SU-DHL-6 (cell line): ENCODE results near the gene PARVB.

Experiments
- H2AFZ ChIP-seq: fragments of 200-600 bp; sonication (generic); 2 replicates; pipeline ENCODE4 v1.6.1; 2014; ENCODE audit warnings: low read depth, mild to moderate bottlenecking, moderate library complexity, mixed read lengths, antibody characterized with exemption, low read length; ENCODE audit not compliant: severe bottlenecking
- H3F3A ChIP-seq: fragments of 200-600 bp; shearing (Covaris generic); 2 replicates; pipeline ENCODE4 v1.6.0; 2016; ENCODE audit warnings: antibody characterized with exemption, mild to moderate bottlenecking; ENCODE audit not compliant: insufficient read depth
- H3K27ac ChIP-seq: fragments of 200-600 bp; sonication (generic); 2 replicates; pipeline ENCODE4 v1.5.1; 2016; ENCODE audit warnings: low read depth, mild to moderate bottlenecking, low read length, moderate library complexity, mixed read lengths
- H3K27me3 ChIP-seq: fragments of 200-600 bp; sonication (generic), shearing (Covaris generic); 2 replicates; pipeline ENCODE4 v1.6.0; 2014; ENCODE audit warnings: mild to moderate bottlenecking, low read length
- H3K36me3 ChIP-seq: fragments of 200-600 bp; sonication (generic); 2 replicates; pipeline ENCODE4 v1.6.1; 2014; ENCODE audit warnings: mild to moderate bottlenecking, low read length, mixed read lengths
- H3K4me2 ChIP-seq: fragments of 300-600, 200-600 bp; shearing (Covaris generic), sonication (generic); 2 replicates; pipeline ENCODE4 v1.6.0; 2014; ENCODE audit warnings: low read length, low read depth, mild to moderate bottlenecking; ENCODE audit not compliant: poor library complexity, severe bottlenecking
- H3K4me3 ChIP-seq: fragments of 200-600 bp; sonication (generic); 2 replicates; pipeline ENCODE4 v1.5.1; 2014; ENCODE audit warnings: antibody characterized with exemption, low read length, mild to moderate bottlenecking, mixed read lengths; ENCODE audit not compliant: insufficient read depth, poor library complexity, severe bottlenecking
- H3K79me2 ChIP-seq: fragments of 200-600 bp; sonication (generic); 2 replicates; pipeline ENCODE4 v1.6.1; 2014; ENCODE audit warnings: mild to moderate bottlenecking, low read length, moderate library complexity; ENCODE audit not compliant: insufficient read depth
- H3K9ac ChIP-seq: fragments of 200-600 bp; sonication (generic); 2 replicates; pipeline ENCODE4 v1.7.0; 2014; ENCODE audit warnings: mild to moderate bottlenecking, low read length
- H3K9me2 ChIP-seq: fragments of 200-600 bp; sonication (generic); replicated peaks from 2 replicates; pipeline ENCODE4 v1.6.1; 2014; ENCODE audit warnings: low read length; ENCODE audit not compliant: insufficient read depth
- H3K9me3 ChIP-seq: fragments of 200-600 bp; sonication (generic); 2 replicates; pipeline ENCODE4 v1.6.1; 2014; ENCODE audit warnings: low read length, mixed read lengths; ENCODE audit not compliant: insufficient read depth
- H4K20me1 ChIP-seq: fragments of 200-600 bp; sonication (generic); 2 replicates; pipeline ENCODE4 v1.6.1; 2014; ENCODE audit warnings: low read depth, mild to moderate bottlenecking, antibody characterized with exemption, low read length, moderate library complexity, mixed read lengths
- EZH2phosphoT487 ChIP-seq: fragments of 200-600 bp; sonication (generic), shearing (Covaris generic); conservative IDR thresholded peaks from 2 replicates; pipeline ENCODE4 v1.6.1; 2018; ENCODE audit warnings: mild to moderate bottlenecking, antibody characterized with exemption, low read length, moderate library complexity, mixed read lengths
- TF ChIP-seq, protein P1 (sequence below): fragments of 200-600 bp; sonication (generic); IDR thresholded peaks from one replicate; pipeline ENCODE4 v1.5.1; 2017; ENCODE audit warnings: antibody characterized with exemption, mild to moderate bottlenecking, low read length, moderate library complexity; ENCODE audit not compliant: insufficient read depth, poor library complexity, severe bottlenecking

The PARVB gene

DNA sequence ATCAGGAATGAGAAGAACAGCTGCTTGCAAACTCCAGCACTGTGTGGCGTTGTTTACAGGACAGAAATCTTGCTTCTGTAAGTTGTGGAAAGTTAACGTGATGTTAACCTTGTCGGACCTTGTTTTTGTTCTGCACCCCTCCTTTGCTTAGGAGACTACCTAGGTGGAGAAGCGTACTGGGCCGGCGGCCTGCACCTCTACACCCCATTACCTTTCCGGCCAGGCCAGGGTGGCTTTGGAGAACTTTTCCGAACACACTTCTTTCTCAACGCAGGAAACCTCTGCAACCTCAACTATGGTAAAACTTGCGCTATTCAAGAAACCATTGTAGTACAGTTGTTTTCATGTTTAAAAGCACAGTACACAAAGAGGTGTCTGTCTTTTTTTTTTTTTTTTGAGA, 35.1 kb upstream of the PARVB start:
- H3K4me3 ChIP-seq: no peak overlapping the region
- no peaks in the 10 kb centered on the region for H3K9me3 ChIP-seq
- H2AFZ ChIP-seq: no peak overlapping the region
- no peak overlapping the region for H3K9ac ChIP-seq
- peaks cover 5% of the 10 kb centered on the region; the same call in 1 of the 2 replicates for H3K36me3 ChIP-seq
- TF ChIP-seq, protein P1, sequence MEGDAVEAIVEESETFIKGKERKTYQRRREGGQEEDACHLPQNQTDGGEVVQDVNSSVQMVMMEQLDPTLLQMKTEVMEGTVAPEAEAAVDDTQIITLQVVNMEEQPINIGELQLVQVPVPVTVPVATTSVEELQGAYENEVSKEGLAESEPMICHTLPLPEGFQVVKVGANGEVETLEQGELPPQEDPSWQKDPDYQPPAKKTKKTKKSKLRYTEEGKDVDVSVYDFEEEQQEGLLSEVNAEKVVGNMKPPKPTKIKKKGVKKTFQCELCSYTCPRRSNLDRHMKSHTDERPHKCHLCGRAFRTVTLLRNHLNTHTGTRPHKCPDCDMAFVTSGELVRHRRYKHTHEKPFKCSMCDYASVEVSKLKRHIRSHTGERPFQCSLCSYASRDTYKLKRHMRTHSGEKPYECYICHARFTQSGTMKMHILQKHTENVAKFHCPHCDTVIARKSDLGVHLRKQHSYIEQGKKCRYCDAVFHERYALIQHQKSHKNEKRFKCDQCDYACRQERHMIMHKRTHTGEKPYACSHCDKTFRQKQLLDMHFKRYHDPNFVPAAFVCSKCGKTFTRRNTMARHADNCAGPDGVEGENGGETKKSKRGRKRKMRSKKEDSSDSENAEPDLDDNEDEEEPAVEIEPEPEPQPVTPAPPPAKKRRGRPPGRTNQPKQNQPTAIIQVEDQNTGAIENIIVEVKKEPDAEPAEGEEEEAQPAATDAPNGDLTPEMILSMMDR: no peak
- TF ChIP-seq EZH2phosphoT487: no peak
- H3K79me2 ChIP-seq: no peaks in the 10 kb centered on the region
- no peaks in the 10 kb centered on the region for H3K27me3 ChIP-seq
- no peak overlapping the region for H3K4me2 ChIP-seq
- H3F3A ChIP-seq: no peaks in the 10 kb centered on the region
- H4K20me1 ChIP-seq: no peaks in the 10 kb centered on the region
- H3K9me2 ChIP-seq: no peaks in the 10 kb centered on the region
- H3K27ac ChIP-seq: no peak overlapping the region

DNA sequence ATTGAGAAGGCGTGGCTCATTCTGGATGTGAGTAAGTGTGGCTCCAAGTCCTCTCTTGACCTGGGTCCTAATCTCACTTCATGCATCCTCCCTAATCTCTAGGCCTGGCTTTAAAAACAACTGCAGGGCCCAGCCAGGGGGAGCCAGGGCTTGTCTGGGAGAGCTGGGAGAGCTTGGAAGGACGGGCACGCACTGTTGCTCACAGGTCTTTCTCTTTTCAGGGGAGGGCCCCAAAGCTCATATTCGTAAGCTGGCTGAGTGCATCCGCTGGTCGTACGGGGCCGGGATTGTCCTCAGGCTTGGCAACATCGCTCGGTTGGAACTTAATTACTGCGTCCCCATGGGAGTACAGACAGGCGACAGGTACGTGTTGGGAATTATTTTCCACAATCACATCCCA, 34.1 kb upstream of the PARVB start:
- TF ChIP-seq, protein P1: no peak
- TF ChIP-seq EZH2phosphoT487: no peak
- Histone ChIP-seq H3K9me3 (no peaks in the 10 kb centered on the region), H3K27ac (no peak overlapping the region), H3K27me3 (no peaks in the 10 kb centered on the region), H3K4me3 (no peak overlapping the region), H4K20me1 (no peaks in the 10 kb centered on the region), H3K79me2 (no peaks in the 10 kb centered on the region), H3F3A (no peaks in the 10 kb centered on the region), H3K36me3 (peaks cover 1% of the 10 kb centered on the region; the same call in 1 of the 2 replicates), H3K9me2 (no peaks in the 10 kb centered on the region), H3K9ac (no peak overlapping the region), H3K4me2 (no peak overlapping the region), H2AFZ (no peak overlapping the region)

DNA sequence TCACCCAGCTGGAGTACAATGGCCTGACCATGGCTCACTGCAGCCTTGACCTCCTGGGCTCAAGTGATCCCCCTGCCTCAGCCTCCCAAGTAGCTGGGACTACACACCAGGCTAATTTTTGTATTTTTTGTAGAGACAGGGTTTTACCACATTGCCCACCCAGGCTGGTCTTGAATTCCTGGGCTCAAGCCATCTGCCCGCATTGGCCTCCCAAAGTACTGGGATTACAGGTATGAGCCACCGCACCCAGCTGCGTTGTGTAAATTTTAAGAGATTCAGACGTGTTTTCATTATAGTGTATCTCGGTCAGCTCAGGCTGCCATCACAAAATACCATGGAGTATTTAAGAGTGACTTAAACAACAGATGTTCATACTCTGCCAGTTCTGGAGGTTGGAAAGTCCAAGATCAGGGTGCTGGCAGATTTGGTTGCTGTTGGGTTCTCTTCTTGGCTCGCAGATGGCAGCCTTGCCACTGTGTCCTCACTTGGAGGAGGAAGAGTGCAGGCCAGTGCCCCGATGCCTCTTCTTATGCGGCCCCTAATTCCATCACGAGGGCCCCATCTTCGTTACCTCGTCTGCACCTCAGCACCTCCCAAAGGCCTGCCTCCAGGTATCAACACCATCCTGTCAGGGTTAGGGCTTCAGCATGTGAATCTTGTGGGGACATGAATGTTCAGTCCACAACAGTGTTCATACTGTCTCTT, 32.6 kb upstream of the PARVB start:
- Histone ChIP-seq H3K27ac (no peak overlapping the region), H3K9ac (no peak overlapping the region), H3K79me2 (no peaks in the 10 kb centered on the region), H3K36me3 (no peaks in the 10 kb centered on the region; the same call in 1 of the 2 replicates), H3K9me2 (no peaks in the 10 kb centered on the region), H3K4me2 (no peak overlapping the region), H2AFZ (no peak overlapping the region), H3K4me3 (no peak overlapping the region), H4K20me1 (no peaks in the 10 kb centered on the region), H3F3A (no peaks in the 10 kb centered on the region), H3K9me3 (no peaks in the 10 kb centered on the region), H3K27me3 (no peaks in the 10 kb centered on the region)
- TF ChIP-seq, protein P1: no peak
- no peak for TF ChIP-seq EZH2phosphoT487
